Measurements from ENCODE around the gene COL4A3. TPM values are rescaled to one million over a fixed set of nuclear protein-coding genes. Genes with fewer than 3 reads are reported as not detected.

COL4A3 gene
- total and polyA plus RNA-seq, 9 of the 15 experiments (the other 6 are each of a cell fraction or from before 2014, with no cell fraction given) = not detected

GRCh38 chr2:227347117-227347516, 182.7 kb downstream of the COL4A3 start:
- H2AFZ ChIP-seq (ENCODE audit: low read depth, low read length) = no peak overlapping the region
- in situ Hi-C loops (cut with MboI) = no loop called here
- no TSS peak for BruUV-seq (replicated peaks)
- H3K9me1 ChIP-seq (ENCODE audit: control insufficient read depth, insufficient read depth, low read length) = no peaks in the 10 kb centered on the region
- H4K20me1 ChIP-seq (replicated peaks; ENCODE audit: control insufficient read depth, insufficient read depth, low read length) = no peaks in the 10 kb centered on the region
- H3K4me3 ChIP-seq = no peak overlapping the region
- peaks cover 30% of the 10 kb centered on the region; the same call in 2 of the 3 replicates for H3K36me3 ChIP-seq (ENCODE audit: control insufficient read depth, insufficient read depth, low read length)
- no peaks in the 10 kb centered on the region for H3K4me1 ChIP-seq (replicated peaks in 1 of 2; ENCODE audit: control insufficient read depth in 2 of 2, insufficient read depth in 2 of 2, low read length in 2 of 2)
- CTCF ChIA-PET (ENCODE audit: low intra/inter-chr PET ratio) = no interaction called here
- POLR2A ChIA-PET = interaction anchor here (1.1 to 2.6 kb wide), 2 partner anchors 15 to 19 kb away, joined by 4 to 6 read pairs; no protein-coding TSS in a partner anchor
- FAIRE-seq (no peak), DNase-seq (ENCODE audit: extremely low read depth in 1 of 4, low spot score in 3 of 4) (no peak), ATAC-seq (no peak)
- intact Hi-C loops (cut with micrococcal nuclease) = no loop called here
- no peak overlapping the region for H3K27ac ChIP-seq (ENCODE audit: extremely low read depth, low read depth, low read length)
- no peak overlapping the region for H3K4me2 ChIP-seq (ENCODE audit: insufficient read depth, low read length)
- no peaks in the 10 kb centered on the region for H3K9me3 ChIP-seq (replicated peaks; ENCODE audit: control insufficient read depth, insufficient read depth, low read depth, low read length)
- H3K79me2 ChIP-seq (ENCODE audit: control insufficient read depth, insufficient read depth, low read length) = no peaks in the 10 kb centered on the region
- H3K27me3 ChIP-seq (ENCODE audit: control insufficient read depth in 2 of 2, insufficient read depth in 2 of 2, low read length in 2 of 2) = no peaks in the 10 kb centered on the region
- H3K9ac ChIP-seq (ENCODE audit: insufficient read depth in 1 of 2, low read depth in 2 of 2, low read length in 2 of 2) = no peak overlapping the region
- 65% methylated on average over 5 of the region's 7 CpGs for WGBS (ENCODE audit: insufficient coverage, low coverage, missing lambda C conversion rate)
- TF ChIP-seq, protein P1, sequence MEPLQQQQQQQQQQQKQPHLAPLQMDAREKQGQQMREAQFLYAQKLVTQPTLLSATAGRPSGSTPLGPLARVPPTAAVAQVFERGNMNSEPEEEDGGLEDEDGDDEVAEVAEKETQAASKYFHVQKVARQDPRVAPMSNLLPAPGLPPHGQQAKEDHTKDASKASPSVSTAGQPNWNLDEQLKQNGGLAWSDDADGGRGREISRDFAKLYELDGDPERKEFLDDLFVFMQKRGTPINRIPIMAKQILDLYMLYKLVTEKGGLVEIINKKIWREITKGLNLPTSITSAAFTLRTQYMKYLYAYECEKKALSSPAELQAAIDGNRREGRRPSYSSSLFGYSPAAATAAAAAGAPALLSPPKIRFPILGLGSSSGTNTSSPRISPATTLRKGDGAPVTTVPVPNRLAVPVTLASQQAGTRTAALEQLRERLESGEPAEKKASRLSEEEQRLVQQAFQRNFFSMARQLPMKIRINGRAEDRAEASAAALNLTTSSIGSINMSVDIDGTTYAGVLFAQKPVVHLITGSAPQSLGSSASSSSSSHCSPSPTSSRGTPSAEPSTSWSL (CRISPR knock-in tag; IDR thresholded peaks at IDR 0.05; ENCODE audit: borderline replicate concordance) = no peak
- no peak for TF ChIP-seq BCLAF1 (IDR thresholded peaks at IDR 0.05; ENCODE audit: borderline replicate concordance in 1 of 2, control insufficient read depth in 1 of 2, low read depth in 2 of 2, low read length in 1 of 2)
- TF ChIP-seq PHF8 (IDR thresholded peaks at IDR 0.05; ENCODE audit: borderline replicate concordance, low read length) = no peak
- TF ChIP-seq, protein P2, sequence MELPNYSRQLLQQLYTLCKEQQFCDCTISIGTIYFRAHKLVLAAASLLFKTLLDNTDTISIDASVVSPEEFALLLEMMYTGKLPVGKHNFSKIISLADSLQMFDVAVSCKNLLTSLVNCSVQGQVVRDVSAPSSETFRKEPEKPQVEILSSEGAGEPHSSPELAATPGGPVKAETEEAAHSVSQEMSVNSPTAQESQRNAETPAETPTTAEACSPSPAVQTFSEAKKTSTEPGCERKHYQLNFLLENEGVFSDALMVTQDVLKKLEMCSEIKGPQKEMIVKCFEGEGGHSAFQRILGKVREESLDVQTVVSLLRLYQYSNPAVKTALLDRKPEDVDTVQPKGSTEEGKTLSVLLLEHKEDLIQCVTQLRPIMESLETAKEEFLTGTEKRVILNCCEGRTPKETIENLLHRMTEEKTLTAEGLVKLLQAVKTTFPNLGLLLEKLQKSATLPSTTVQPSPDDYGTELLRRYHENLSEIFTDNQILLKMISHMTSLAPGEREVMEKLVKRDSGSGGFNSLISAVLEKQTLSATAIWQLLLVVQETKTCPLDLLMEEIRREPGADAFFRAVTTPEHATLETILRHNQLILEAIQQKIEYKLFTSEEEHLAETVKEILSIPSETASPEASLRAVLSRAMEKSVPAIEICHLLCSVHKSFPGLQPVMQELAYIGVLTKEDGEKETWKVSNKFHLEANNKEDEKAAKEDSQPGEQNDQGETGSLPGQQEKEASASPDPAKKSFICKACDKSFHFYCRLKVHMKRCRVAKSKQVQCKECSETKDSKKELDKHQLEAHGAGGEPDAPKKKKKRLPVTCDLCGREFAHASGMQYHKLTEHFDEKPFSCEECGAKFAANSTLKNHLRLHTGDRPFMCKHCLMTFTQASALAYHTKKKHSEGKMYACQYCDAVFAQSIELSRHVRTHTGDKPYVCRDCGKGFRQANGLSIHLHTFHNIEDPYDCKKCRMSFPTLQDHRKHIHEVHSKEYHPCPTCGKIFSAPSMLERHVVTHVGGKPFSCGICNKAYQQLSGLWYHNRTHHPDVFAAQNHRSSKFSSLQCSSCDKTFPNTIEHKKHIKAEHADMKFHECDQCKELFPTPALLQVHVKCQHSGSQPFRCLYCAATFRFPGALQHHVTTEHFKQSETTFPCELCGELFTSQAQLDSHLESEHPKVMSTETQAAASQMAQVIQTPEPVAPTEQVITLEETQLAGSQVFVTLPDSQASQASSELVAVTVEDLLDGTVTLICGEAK (IDR thresholded peaks at IDR 0.05) = no peak
- TF ChIP-seq, protein P2 (CRISPR knock-in tag; IDR thresholded peaks at IDR 0.05) = no peak
- no peak for TF ChIP-seq ZFP30 (CRISPR knock-in tag; IDR thresholded peaks at IDR 0.05; ENCODE audit: borderline replicate concordance)

Data from K562 (cell line).